Mesenteric fat pad (tissue), 1 donor: ENCODE measurements around the gene MORN1. TPM values are rescaled to one million over a fixed set of nuclear protein-coding genes. Genes with fewer than 3 reads are reported as not detected.

Experiments
- DNase-seq: peaks from one replicate; pipeline ENCODE4 v3.0.0-alpha.2; 2020; ENCODE audit warnings: low spot score
- total RNA-seq: library from RNA; stranded (reverse); fragmentation: NEBNext Ultra II Directional; extraction: Animal tissue kit (Norgen Biotek cat#: 25700); gene quantifications from one replicate; pipeline ENCODE4 v1.2.1, GENCODE V29; 2021
- donor health status: DM: yes; HTN: yes; CAD: no.

Gene MORN1
- total RNA-seq, 1 donor from 2014 or later = 4.4 TPM

DNA sequence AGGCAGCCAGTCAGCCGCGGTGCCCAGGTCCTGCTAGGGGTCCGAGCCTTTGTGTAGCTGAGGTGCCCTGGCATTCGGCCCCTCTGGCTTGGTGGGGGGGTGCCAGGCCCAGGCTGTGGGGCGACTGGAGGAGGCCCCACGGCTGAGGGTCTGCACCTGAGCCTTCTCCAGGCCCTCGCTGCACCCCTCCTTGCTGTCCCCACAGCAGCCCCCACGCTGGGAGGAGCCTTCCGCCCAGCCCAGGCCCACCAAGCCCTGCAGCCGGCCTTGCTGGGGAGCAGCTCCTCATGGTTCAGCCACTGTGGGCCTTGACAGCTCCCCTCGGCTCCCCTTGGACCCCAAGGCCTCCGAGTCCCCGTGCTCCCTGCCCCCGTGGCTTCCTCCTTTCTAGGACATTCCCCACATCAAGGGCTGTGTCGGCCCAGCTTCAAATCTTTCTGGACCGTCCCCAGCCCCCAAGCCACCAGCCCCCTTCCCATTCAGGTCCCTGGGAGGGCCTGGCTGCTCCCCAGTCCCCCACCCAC is 67.8 kb downstream of the MORN1 start:
- DNase-seq = no peak

DNA sequence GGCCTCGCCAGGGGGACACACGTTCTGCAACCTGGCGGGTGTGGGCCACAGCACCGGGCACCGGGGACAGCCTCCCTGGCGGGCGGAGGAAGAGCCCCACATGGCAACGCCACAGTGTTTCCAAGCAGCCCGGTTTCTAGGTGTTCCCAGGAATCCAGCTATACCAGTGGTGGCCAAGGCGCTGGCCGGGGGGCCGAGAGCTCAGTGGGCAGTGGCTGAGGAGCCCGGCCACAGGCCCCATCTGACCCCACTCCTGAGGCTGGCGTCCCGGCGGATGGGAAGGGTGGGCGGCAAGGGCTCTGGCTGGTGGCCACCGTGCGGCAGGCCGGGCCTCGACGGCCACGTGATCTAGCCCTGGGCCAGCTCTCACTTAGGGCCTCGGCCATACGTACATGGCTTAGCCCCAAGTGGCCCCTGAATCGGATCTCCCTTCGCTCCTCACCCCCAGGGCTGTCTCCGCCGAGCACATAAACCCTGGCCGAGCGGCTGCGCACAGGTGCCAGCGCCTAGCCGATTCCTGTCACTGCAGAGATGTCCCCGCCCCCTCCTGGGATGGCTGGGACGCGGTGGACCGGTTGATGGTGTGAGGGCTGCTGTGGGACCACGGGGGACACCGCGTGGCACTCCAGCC is 68.7 kb downstream of the MORN1 start:
- DNase-seq = no peak

DNA sequence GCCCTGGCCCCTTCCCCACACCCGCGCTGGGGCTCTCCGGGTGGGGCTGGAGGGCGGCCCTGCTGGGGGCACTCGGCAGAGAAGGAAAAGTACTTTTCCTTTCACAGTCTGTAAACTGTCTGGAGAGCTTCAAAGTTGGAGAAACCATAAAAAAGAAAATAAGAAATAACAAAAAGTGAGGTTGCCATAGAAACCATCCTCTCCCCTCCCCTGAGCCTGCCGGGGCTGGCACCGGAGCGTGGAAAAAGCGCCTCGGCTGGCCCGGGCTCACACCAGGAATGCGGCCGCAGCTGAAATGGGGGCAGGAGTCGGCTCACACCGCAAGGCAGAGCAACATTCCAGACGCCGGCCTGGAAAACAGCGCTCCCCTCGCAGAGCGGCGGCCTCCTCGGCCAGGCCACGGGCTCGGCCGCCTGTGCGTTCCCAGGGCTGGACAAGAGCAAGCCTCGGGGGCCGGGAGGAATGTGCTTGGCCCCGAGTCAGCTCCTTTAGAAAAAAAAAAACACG is 69.2 kb downstream of the MORN1 start:
- DNase-seq = peak; percentile 95

GRCh38 chr1:2320760-2321667 is 70.3 kb downstream of the MORN1 start:
- no peak for DNase-seq

DNA sequence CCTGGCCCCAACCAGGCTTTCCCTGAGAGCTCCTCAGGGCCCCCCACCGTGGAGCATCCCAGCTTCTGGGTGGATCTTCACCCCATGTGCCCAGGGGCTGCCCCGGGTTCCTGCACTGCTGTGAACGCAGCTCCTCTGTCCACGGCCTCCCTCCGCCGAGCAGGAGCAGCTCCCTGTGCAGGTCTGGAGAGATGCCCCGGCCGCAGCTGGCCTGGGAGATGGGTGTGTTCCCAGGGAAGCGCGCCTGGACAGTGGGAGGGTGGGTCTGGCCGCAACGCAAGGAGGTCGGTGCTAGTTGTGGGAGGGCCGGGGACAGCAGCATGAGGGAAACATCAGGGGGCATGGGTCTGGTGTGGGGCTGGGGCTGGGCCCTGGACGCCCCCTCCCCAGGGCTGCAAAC is 71.3 kb downstream of the MORN1 start:
- no peak for DNase-seq

DNA sequence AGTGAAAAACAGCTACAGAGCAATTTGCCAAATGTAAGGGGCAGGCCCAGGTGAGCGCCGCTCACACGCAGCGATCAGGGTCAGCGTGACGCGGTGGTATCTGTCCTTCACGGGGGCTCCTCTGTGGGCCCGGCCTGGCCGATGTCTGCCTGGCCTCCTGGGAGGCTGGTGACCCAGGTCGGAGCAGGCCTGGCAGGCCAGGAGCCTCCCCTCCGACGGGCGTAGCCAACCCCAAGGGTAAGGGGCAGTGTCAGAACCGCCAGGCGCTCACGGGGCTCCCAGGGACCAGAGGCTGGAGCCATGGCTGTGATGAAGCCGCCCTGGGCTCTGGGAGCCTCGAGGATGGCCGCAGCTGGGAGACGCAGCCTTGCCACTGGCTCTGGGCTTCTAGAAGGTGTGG is 72.1 kb downstream of the MORN1 start:
- DNase-seq = no peak

- DNase-seq = no peak
These were observed 72.8 kb downstream of the MORN1 start for GRCh38 chr1:2318314-2319278.

- no peak for DNase-seq
These were observed 73.9 kb downstream of the MORN1 start for GRCh38 chr1:2317230-2318065.

DNA sequence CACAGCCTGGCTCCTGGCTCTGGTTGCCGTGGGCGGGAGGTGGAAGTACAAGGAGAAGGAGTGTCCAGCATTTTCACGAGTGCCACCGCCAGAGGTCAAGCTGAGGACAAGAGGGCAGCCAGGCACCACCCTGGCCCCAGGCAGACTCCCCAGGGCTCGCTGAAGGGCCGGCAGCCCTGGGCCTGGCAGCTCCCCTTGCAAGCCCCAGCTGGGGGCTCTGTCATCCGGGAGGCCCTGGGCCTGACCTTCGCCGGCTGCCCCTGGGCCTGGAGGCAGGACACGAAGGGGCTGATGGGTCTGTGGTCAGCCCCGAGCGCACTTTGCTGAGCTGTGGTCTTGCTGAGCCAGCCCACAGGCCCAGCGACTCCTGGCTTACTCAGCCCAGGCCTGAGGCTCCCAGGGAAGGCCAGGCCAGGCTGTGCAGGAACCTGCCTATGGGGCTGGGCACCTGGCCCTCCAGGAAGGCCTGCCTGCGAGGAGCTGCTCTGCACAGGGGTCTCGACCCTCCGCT is 74.8 kb downstream of the MORN1 start:
- no peak for DNase-seq

DNA sequence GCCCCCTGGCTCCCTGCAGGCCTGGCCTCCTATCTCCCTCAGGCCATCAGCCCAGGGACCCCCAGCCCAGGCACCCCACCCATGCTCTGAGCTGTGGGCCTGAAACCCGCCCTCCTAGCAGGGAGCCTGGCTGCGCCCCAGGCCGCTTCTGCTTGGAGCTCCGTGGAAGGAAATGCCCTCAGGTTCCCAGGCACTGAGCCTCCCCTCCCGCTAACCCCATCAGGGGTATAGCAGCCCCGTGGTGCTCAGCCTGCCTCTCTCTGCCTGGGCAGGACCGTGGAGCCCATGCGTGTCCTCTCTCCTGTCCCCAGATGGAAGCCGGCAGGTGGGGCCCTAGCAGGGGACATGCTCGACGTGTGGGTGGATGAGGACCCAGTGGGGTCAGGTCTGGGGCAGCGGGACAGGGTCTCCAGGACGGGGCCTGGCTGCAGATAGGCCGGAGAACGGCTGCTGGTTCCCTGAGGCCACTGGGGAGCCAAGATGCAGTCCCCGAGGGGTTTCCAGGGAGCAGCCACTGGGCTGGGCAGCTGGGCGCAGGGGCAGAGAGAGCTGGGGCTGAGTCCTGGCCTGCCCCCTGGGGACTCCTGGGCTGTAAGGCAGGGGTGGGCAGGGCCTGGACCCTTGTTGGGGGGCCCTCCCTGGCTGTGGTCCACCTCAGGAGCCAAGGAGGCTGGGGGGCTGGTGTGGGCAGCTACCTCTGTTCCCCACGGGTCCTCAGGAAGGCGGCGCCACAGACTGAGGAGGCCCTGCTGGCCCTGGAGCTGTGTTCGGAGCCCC is 75.5 kb downstream of the MORN1 start:
- no peak for DNase-seq

GRCh38 chr1:2314803-2315673 is 76.3 kb downstream of the MORN1 start:
- no peak for DNase-seq

- DNase-seq = no peak
These were observed 77.0 kb downstream of the MORN1 start for GRCh38 chr1:2314273-2314802.

DNA sequence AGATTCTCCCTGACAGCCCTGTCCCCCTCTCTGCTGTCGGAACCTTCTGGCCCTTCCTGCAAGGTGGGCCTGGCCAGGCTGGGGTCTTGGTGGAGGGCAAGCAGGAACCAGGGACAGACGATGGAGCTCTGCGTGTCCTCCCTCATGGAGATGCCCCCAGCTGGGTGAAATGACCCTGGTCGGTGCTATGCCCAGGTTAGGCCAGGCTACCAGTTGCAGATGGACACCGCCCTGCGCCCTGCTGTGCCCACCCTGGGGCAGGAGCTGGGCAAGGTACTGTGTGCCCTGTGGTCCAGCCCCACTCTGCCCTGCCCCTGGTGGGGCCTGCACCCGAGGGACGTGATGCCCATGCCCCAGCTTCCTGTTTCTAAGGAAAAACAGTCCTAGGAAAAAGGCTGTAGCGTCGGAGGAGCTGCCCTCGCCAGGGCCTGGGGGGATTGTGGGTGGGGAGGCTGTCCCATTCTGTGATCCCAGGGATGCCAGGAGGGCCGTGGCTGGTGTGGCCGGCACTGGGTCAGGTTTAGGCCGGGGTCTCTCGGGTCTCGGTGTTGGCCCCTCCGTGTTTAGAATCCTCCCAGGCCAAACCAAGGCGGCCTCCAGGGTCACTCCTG is 77.6 kb downstream of the MORN1 start:
- no peak for DNase-seq

GRCh38 chr1:2312515-2313301 is 78.6 kb downstream of the MORN1 start:
- DNase-seq = no peak

DNA sequence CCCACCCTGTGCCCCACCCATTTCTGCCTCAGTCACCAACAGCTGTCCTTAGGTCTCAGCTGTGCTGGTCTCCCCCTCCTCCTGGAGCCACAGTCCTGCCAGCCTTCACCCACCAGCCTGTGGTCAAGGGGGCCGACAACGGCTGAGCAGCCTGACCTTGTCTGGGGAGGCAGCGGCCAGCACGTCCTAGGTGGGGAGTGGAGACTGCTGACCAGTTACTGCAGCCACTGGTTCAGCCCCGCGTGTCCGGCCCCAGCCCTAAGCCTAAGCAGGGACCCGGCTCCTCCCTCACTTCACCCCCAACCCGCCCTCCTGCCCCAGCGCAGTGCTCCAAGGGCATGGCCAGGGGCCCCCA is 79.2 kb downstream of the MORN1 start:
- DNase-seq = no peak

- no peak for DNase-seq
These were observed 79.9 kb downstream of the MORN1 start for GRCh38 chr1:2311184-2312032.
